MM.1S (cell line): ENCODE results near the gene MYRIP.

Source experiments
- EZH2phosphoT487 ChIP-seq: fragments of 300-600 bp; sonication (generic); IDR thresholded peaks from 2 replicates; pipeline ENCODE4 v1.6.1; 2018; ENCODE audit warnings: antibody characterized with exemption, low read length
- TF ChIP-seq, protein P1 (sequence below): fragments of 300-600 bp; sonication (generic); IDR thresholded peaks from 2 replicates; pipeline ENCODE4 v1.5.1; 2016; ENCODE audit warnings: antibody characterized with exemption, low read length, mixed read lengths

- TF ChIP-seq, protein P1, sequence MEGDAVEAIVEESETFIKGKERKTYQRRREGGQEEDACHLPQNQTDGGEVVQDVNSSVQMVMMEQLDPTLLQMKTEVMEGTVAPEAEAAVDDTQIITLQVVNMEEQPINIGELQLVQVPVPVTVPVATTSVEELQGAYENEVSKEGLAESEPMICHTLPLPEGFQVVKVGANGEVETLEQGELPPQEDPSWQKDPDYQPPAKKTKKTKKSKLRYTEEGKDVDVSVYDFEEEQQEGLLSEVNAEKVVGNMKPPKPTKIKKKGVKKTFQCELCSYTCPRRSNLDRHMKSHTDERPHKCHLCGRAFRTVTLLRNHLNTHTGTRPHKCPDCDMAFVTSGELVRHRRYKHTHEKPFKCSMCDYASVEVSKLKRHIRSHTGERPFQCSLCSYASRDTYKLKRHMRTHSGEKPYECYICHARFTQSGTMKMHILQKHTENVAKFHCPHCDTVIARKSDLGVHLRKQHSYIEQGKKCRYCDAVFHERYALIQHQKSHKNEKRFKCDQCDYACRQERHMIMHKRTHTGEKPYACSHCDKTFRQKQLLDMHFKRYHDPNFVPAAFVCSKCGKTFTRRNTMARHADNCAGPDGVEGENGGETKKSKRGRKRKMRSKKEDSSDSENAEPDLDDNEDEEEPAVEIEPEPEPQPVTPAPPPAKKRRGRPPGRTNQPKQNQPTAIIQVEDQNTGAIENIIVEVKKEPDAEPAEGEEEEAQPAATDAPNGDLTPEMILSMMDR = no peak
- no peak for TF ChIP-seq EZH2phosphoT487
Observed at GRCh38 chr3:40035177-40035576, 225.8 kb downstream of the MYRIP start.
